Measurements from ENCODE around the gene ASCL4. TPM values are rescaled to one million over a fixed set of nuclear protein-coding genes. Genes with fewer than 3 reads are reported as not detected.
A peak's percentile ranks its signal among the peaks of the same experiment; 100 is the strongest.

ASCL4 gene
- total and polyA plus RNA-seq, 2 experiments from 2014 or later, result not detected

- TF ChIP-seq ZNF462 (CRISPR knock-in tag; IDR thresholded peaks at IDR 0.05), result no peak
- no peak for TF ChIP-seq STAT1 (IDR thresholded peaks at IDR 0.05; ENCODE audit: unreplicated experiment)
- TF ChIP-seq NANOG (IDR thresholded peaks at IDR 0.05; ENCODE audit: borderline replicate concordance), result no peak
- TF ChIP-seq EZH2 (IDR thresholded peaks at IDR 0.05; ENCODE audit: low read depth, unreplicated experiment), result no peak
- TF ChIP-seq POLR2AphosphoS5 (IDR thresholded peaks at IDR 0.05; ENCODE audit: low read depth), result no peak
- TF ChIP-seq ETS1 (IDR thresholded peaks at IDR 0.05), result no peak
- no peak for TF ChIP-seq ZNF331 (CRISPR knock-in tag; IDR thresholded peaks at IDR 0.05; ENCODE audit: low read depth)
- no peak for TF ChIP-seq CREB1 (CRISPR knock-in tag; IDR thresholded peaks at IDR 0.05; ENCODE audit: low read depth)
Measured at GRCh38 chr12:107765316-107765715, 9.2 kb upstream of the ASCL4 start (continued).

GRCh38 chr12:107767466-107767865, 7.0 kb upstream of the ASCL4 start:
- Histone ChIP-seq H3K36me3 (ENCODE audit: insufficient read depth) (no peaks in the 10 kb centered on the region), H3K4me1 (ENCODE audit: insufficient read depth) (no peaks in the 10 kb centered on the region), H3K4me3 (no peak overlapping the region), H3K27ac (ENCODE audit: low read depth) (no peak overlapping the region), H3F3A (replicated peaks; ENCODE audit: low read depth) (no peaks in the 10 kb centered on the region), H3K9me2 (ENCODE audit: insufficient read depth) (no peaks in the 10 kb centered on the region), H3K4me2 (no peak overlapping the region), H3K27me3 (ENCODE audit: insufficient read depth) (peaks cover 15% of the 10 kb centered on the region), H4K20me1 (replicated peaks; ENCODE audit: insufficient read depth) (no peaks in the 10 kb centered on the region), H2AFZ (peak overlapping the region; percentile 23; the same call in 1 of the 2 replicates), H3K79me2 (replicated peaks; ENCODE audit: insufficient read depth) (no peaks in the 10 kb centered on the region)
- Mint-ChIP-seq H3K4me1 (no peaks in the 10 kb centered on the region), H3K4me3 (no peak overlapping the region), H3K27me3 (ENCODE audit: insufficient read depth, low read depth, poor library complexity) (peaks cover 9% of the 10 kb centered on the region), H3K36me3 (ENCODE audit: low read depth) (no peaks in the 10 kb centered on the region), H3K27ac (no peak overlapping the region), H3K9me3 (no peaks in the 10 kb centered on the region; the same call in 2 of the 3 replicates)
- ATAC-seq (no peak), DNase-seq (ENCODE audit: low spot score) (no peak)
- TF ChIP-seq ETS1 (IDR thresholded peaks at IDR 0.05), result no peak
- TF ChIP-seq CTCF (conservative IDR thresholded peaks at IDR 0.05; ENCODE audit: low read depth in 2 of 2), result no peak
- no peak for TF ChIP-seq ZNF114 (CRISPR knock-in tag; IDR thresholded peaks at IDR 0.05)
- TF ChIP-seq EZH2 (IDR thresholded peaks at IDR 0.05; ENCODE audit: low read depth, unreplicated experiment), result no peak
- no peak for TF ChIP-seq STAT1 (IDR thresholded peaks at IDR 0.05; ENCODE audit: unreplicated experiment)
- TF ChIP-seq NANOG (IDR thresholded peaks at IDR 0.05; ENCODE audit: borderline replicate concordance), result no peak
- no peak for TF ChIP-seq CREB1 (CRISPR knock-in tag; IDR thresholded peaks at IDR 0.05; ENCODE audit: low read depth)
- TF ChIP-seq JUNB (IDR thresholded peaks at IDR 0.05; ENCODE audit: unreplicated experiment), result no peak
